ENCODE data around the gene INPP5A.
"Not testable (repeated sequence)": the region's sequence is repeated elsewhere in the genome, so short reads cannot be mapped to it uniquely, and the experiment has no call there.

INPP5A gene

DNA sequence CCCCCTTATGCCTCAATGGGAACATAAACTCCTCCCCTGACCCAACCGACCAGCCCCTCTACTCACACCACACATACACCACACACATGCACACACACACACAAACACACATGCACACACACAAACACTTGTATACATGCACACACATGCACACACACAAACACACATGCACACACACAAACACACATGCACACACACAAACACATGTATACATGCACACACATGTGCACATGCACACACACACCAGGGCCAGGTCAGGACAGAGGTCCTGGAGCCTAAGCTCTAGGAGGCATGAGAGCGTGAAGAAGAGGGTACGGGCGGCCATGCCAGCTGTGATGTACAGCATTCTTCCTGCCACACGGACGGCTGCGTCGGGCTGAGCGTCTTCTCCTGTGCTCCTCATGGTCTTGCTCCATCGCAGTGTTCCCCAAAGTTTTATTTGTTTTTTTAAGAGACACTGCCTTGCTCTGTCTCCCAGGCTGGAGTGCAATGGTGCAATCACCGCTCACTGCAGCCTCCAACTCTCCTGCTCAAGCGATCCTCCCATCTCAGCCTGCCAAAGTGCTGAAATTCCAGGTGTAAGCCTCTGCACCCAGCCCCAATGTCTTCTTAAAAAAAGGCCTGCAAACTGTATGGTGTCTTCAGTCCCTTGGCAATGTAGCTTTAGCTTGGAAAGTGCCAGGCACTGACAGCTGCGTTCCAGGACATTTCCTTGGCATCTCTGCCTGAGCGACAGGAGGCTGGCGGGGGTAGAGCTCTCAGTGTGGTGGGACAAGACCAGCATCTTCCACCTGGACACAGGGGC is 38.8 kb upstream of the INPP5A start:
- Mint-ChIP-seq H3K4me1 (peaks cover 2% of the 10 kb centered on the region), H3K27me3 (peaks cover 15% of the 10 kb centered on the region)

GRCh38 chr10:132499367-132499685 is 38.3 kb upstream of the INPP5A start:
- H3K9me3 Mint-ChIP-seq: no peaks in the 10 kb centered on the region
- H3K4me3 Mint-ChIP-seq: no peak overlapping the region
- peaks cover 15% of the 10 kb centered on the region for H3K27me3 Mint-ChIP-seq
- H3K36me3 Mint-ChIP-seq: no peaks in the 10 kb centered on the region
- no peak overlapping the region for H3K27ac Mint-ChIP-seq
- DNase-seq (ENCODE audit: low spot score in 2 of 2) (no peak), ATAC-seq (ENCODE audit: low read depth) (no peak)
- peaks cover 2% of the 10 kb centered on the region for H3K4me1 Mint-ChIP-seq

More for the DNA sequence above, 38.8 kb upstream of the INPP5A start:
- Mint-ChIP-seq H3K27ac (no peak overlapping the region), H3K9me3 (no peaks in the 10 kb centered on the region), H3K36me3 (no peaks in the 10 kb centered on the region), H3K4me3 (no peak overlapping the region)
- no peak for ATAC-seq (ENCODE audit: low read depth)
- no peak for DNase-seq (ENCODE audit: low spot score in 2 of 2)

DNA sequence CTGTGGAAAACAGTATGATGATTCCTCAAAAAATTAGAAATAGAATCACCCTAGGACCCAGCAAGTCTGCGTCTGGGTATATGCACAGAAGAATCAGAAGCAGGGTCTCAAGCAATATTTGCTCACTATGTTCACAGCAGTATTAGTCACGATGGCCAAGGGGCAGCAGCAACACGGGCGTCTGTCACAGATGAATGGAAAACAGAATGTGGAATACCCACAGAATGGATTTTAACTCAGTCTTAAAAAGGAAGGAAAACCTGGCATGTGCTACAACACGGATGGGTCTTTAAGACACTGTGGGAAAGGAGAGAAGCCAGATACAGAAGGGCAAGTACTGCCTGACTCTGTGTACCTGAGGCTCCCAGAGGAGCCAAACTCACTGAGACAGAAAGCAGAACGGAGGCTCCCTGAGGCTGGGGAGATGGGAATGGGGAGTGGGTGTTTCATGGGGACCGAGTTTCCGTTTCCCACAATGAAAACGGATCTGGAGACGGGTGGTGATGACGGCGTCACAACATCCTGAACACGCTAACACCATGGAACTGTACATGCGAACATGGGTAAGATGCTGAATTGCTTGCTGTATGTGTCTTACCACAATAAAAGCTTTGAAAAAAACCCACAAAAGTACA is 36.7 kb upstream of the INPP5A start:
- Mint-ChIP-seq H3K27ac (no peak overlapping the region), H3K9me3 (no peaks in the 10 kb centered on the region), H3K27me3 (peaks cover 11% of the 10 kb centered on the region), H3K4me3 (no peak overlapping the region), H3K36me3 (no peaks in the 10 kb centered on the region), H3K4me1 (peaks cover 2% of the 10 kb centered on the region)
- ATAC-seq (ENCODE audit: low read depth) (no peak), DNase-seq (ENCODE audit: low spot score in 2 of 2) (no peak)

DNA sequence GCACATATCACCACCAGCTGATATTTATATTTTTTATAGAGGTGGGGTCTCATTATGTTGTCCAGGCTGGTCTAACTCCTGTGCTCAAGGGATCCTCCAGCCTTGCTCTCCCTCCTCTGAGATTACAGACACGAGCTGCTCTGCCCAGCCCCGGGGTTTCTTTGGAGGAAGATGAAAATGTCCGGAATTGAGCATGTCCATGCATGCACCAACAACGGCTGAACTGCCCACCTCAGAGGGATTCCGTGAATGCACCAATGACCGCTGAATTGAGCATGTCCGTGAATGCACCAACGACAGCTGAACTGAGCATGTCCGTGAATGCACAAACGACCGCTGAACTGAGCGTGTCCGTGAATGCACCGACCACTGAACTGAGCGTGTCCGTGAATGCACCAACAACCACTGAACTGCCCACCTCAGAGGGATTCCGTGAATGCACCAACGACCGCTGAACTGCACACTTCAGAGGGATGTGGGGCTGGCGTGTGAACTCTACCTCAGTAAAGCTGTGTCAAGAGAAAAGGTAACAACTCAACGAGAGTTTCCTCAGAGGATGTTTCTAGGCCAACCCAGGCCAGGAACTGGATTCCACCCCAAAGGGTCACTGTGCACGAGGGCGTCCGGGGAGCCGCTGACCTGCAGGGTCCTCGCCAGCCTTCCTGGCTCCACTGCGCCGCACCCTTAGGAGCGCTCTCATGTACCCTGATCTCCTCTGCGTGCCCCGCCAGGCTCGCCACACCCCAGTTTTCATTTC is 34.9 kb upstream of the INPP5A start:
- Mint-ChIP-seq H3K4me3 (no peak overlapping the region), H3K4me1 (peaks cover 2% of the 10 kb centered on the region), H3K27me3 (peaks cover 5% of the 10 kb centered on the region), H3K27ac (no peak overlapping the region), H3K9me3 (no peaks in the 10 kb centered on the region), H3K36me3 (no peaks in the 10 kb centered on the region)
- DNase-seq (ENCODE audit: low spot score in 2 of 2) (no peak), ATAC-seq (ENCODE audit: low read depth) (no peak)

- no peak for ATAC-seq (ENCODE audit: low read depth)
- Mint-ChIP-seq H3K27ac (no peak overlapping the region), H3K27me3 (peaks cover 2% of the 10 kb centered on the region), H3K4me1 (no peaks in the 10 kb centered on the region), H3K9me3 (no peaks in the 10 kb centered on the region), H3K4me3 (no peak overlapping the region), H3K36me3 (no peaks in the 10 kb centered on the region)
- no peak for DNase-seq (ENCODE audit: low spot score in 2 of 2)
These were observed 33.8 kb upstream of the INPP5A start for GRCh38 chr10:132503581-132504421.

GRCh38 chr10:132504501-132505272 is 32.9 kb upstream of the INPP5A start:
- H3K36me3 Mint-ChIP-seq: no peaks in the 10 kb centered on the region
- H3K4me1 Mint-ChIP-seq: no peaks in the 10 kb centered on the region
- H3K27ac Mint-ChIP-seq: no peak overlapping the region
- ATAC-seq (ENCODE audit: low read depth) (no peak), DNase-seq (ENCODE audit: low spot score in 2 of 2) (no peak)
- no peaks in the 10 kb centered on the region for H3K9me3 Mint-ChIP-seq
- peaks cover 2% of the 10 kb centered on the region for H3K27me3 Mint-ChIP-seq
- H3K4me3 Mint-ChIP-seq: no peak overlapping the region

- not testable (repeated sequence) for H3K4me1 Mint-ChIP-seq; H3K27ac Mint-ChIP-seq; H3K27me3 Mint-ChIP-seq; H3K36me3 Mint-ChIP-seq; ATAC-seq (ENCODE audit: low read depth); DNase-seq (ENCODE audit: low spot score in 2 of 2); H3K9me3 Mint-ChIP-seq; H3K4me3 Mint-ChIP-seq
These were observed 32.0 kb upstream of the INPP5A start for GRCh38 chr10:132505546-132505945.

DNA sequence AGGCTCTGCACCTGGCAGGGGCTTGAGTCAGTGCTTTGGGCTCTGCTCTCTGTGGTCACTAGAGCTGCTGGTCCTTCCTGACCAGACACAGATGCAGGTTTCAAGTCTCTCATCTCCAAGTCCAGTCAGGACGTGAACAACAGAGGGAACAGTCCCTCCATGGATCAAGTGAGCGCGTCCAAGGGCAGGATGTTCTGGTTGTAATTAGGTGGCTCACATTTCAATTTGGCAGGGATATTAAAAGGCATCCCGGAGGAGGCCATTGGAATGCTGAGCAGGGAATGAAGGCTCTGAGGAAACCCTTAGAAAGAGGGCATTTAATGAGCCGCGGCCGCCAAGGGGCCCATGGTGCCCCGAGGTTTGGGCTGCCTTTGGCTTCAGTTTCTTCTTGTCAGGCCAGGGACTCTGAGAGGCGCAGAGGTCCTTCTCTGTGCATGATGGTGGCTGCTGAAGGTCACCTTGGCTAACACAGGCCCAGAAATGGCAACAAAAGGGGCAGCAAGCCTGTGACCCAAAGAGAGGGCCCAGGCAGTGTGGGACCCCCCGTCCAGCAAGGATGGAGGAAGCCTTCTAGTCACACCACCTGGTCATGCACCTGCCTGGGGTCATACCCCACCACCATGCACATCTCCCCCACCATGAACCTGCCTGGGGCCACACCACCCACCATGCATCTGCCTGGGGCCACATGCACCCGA is 30.7 kb upstream of the INPP5A start:
- no peaks in the 10 kb centered on the region for H3K36me3 Mint-ChIP-seq
- no peaks in the 10 kb centered on the region for H3K4me1 Mint-ChIP-seq
- no peak for ATAC-seq (ENCODE audit: low read depth)
- H3K27ac Mint-ChIP-seq: no peak overlapping the region
- H3K9me3 Mint-ChIP-seq: no peaks in the 10 kb centered on the region
- H3K4me3 Mint-ChIP-seq: no peak overlapping the region
- H3K27me3 Mint-ChIP-seq: no peaks in the 10 kb centered on the region
- DNase-seq (ENCODE audit: low spot score in 2 of 2): no peak

GRCh38 chr10:132507409-132507955 is 30.1 kb upstream of the INPP5A start:
- no peak overlapping the region for H3K27ac Mint-ChIP-seq
- no peaks in the 10 kb centered on the region for H3K36me3 Mint-ChIP-seq
- H3K27me3 Mint-ChIP-seq: no peaks in the 10 kb centered on the region
- H3K4me1 Mint-ChIP-seq: no peaks in the 10 kb centered on the region
- no peak overlapping the region for H3K4me3 Mint-ChIP-seq
- no peak for DNase-seq (ENCODE audit: low spot score in 2 of 2)
- H3K9me3 Mint-ChIP-seq: no peaks in the 10 kb centered on the region
- no peak for ATAC-seq (ENCODE audit: low read depth)

- no peak overlapping the region for H3K27ac Mint-ChIP-seq
- DNase-seq (ENCODE audit: low spot score in 2 of 2) (no peak), ATAC-seq (ENCODE audit: low read depth) (no peak)
- H3K4me3 Mint-ChIP-seq: no peak overlapping the region
- no peaks in the 10 kb centered on the region for H3K9me3 Mint-ChIP-seq
- no peaks in the 10 kb centered on the region for H3K36me3 Mint-ChIP-seq
- no peaks in the 10 kb centered on the region for H3K27me3 Mint-ChIP-seq
- H3K4me1 Mint-ChIP-seq: no peaks in the 10 kb centered on the region
These were observed 29.6 kb upstream of the INPP5A start for GRCh38 chr10:132507956-132508490.

GRCh38 chr10:132508581-132509443 is 28.8 kb upstream of the INPP5A start:
- Mint-ChIP-seq H3K27me3 (no peaks in the 10 kb centered on the region), H3K9me3 (no peaks in the 10 kb centered on the region), H3K4me3 (no peak overlapping the region), H3K36me3 (no peaks in the 10 kb centered on the region), H3K27ac (no peak overlapping the region), H3K4me1 (no peaks in the 10 kb centered on the region)
- DNase-seq (ENCODE audit: low spot score in 2 of 2): no peak
- ATAC-seq (ENCODE audit: low read depth): no peak
